A549 (cell line): ENCODE results near the gene CDT1. TPM values are rescaled to one million over a fixed set of nuclear protein-coding genes. Genes with fewer than 3 reads are reported as not detected.
"Not testable (repeated sequence)": the region's sequence is repeated elsewhere in the genome, so short reads cannot be mapped to it uniquely, and the experiment has no call there.

ENCODE experiments used
- ATAC-seq, 2 experiments: fragments of 200-7000 bp in 1 of 2; fragments of >200 bp in 1 of 2; cut with Nextera tagmentation in 1 of 2; cut with Tn5 transposase in 1 of 2; 3 replicates each; pipeline versions ENCODE4 v1.8.0 to v1.9.1; 2018 to 2020; ENCODE audit warnings: mild to moderate bottlenecking in 1 of 2, moderate library complexity in 1 of 2
- CTCF ChIA-PET: fragments of 300-600 bp; sonication (Branson Sonifier 250); formaldehyde crosslinking; extraction: SDS; loops from one replicate; lab custom pipeline; 2021; ENCODE audit warnings: antibody characterized with exemption, inconsistent platforms; lab: Yijun Ruan, JAX
- POLR2A ChIA-PET: fragments of 350-600 bp; formaldehyde crosslinking; extraction: SDS; loops from one replicate; lab custom pipeline; 2021; ENCODE audit warnings: antibody characterized with exemption, inconsistent platforms; lab: Yijun Ruan, JAX
- DNase-seq, 2 experiments: peaks; one replicate each; pipeline versions ENCODE4 v3.0.0 to v3.0.0-alpha.2; 2011 to 2016; ENCODE audit warnings: low read depth in 1 of 2, low spot score in 1 of 2
- FAIRE-seq: peaks from 2 replicates; lab custom pipeline; 2011; peaks lifted over from hg19 to GRCh38; lab: Jason Lieb, UNC
- H3K27ac ChIP-seq, 2 experiments: fragments of >200 bp; sonication (Bioruptor Twin); formaldehyde crosslinking; 3 replicates each; pipeline ENCODE4 v1.5.1; 2016 to 2017
- H3K4me1 ChIP-seq: fragments of >200 bp; sonication (Bioruptor Twin); formaldehyde crosslinking; 3 replicates; pipeline ENCODE4 v1.6.1; 2016
- H3K4me2 ChIP-seq: fragments of >200 bp; sonication (Bioruptor Twin); formaldehyde crosslinking; 3 replicates; pipeline ENCODE4 v1.6.1; 2016
- H3K4me3 ChIP-seq: fragments of >200 bp; sonication (Bioruptor Twin); formaldehyde crosslinking; 3 replicates; pipeline ENCODE4 v1.5.1; 2016
- H3K9me3 ChIP-seq: fragments of >200 bp; sonication (Bioruptor Twin); formaldehyde crosslinking; 3 replicates; pipeline ENCODE4 v1.6.1; 2016
- BHLHE40 ChIP-seq: IDR thresholded peaks from 2 replicates; pipeline ENCODE4 v1.6.1; 2012; ENCODE audit warnings: low read depth, low read length, inconsistent platforms
- CHD2 ChIP-seq: fragments of 150-350 bp; IDR thresholded peaks from 2 replicates; pipeline ENCODE4 v1.6.1; 2014; ENCODE audit warnings: low read length; ENCODE audit not compliant: partially characterized antibody
- CHD4 ChIP-seq: fragments of 200-600 bp; sonication (generic); IDR thresholded peaks from 2 replicates; pipeline ENCODE4 v1.6.1; 2016; ENCODE audit warnings: antibody characterized with exemption, mild to moderate bottlenecking, borderline replicate concordance
- EHF ChIP-seq: fragments of 250-450 bp; sonication (Bioruptor Pico); IDR thresholded peaks from 2 replicates; pipeline ENCODE4 v1.5.0; 2020; ENCODE audit warnings: mild to moderate bottlenecking
- EHMT2 ChIP-seq: fragments of 200-600 bp; sonication (generic); IDR thresholded peaks from 2 replicates; pipeline ENCODE4 v1.6.1; 2016; ENCODE audit warnings: antibody characterized with exemption, low read depth, mild to moderate bottlenecking, moderate library complexity
- ESRRA ChIP-seq: fragments of 150-350 bp; IDR thresholded peaks from 2 replicates; pipeline ENCODE4 v1.6.1; 2014; ENCODE audit warnings: mild to moderate bottlenecking, low read length, borderline replicate concordance
- HOXB13 ChIP-seq: fragments of 250-450 bp; sonication (Bioruptor Pico); IDR thresholded peaks from 2 replicates; pipeline ENCODE4 v1.5.0; 2020; ENCODE audit warnings: low read depth, mild to moderate bottlenecking, moderate library complexity
- NPAS2 ChIP-seq: fragments of 250-450 bp; sonication (Bioruptor Pico); IDR thresholded peaks from 2 replicates; pipeline ENCODE4 v1.8.0; 2022; ENCODE audit warnings: mild to moderate bottlenecking, moderate library complexity, borderline replicate concordance
- NR3C1 ChIP-seq: fragments of >200 bp; sonication (Bioruptor Twin); formaldehyde crosslinking; IDR thresholded peaks from 3 replicates; pipeline ENCODE4 v1.6.1; 2017
- PBX3 ChIP-seq: IDR thresholded peaks from 2 replicates; pipeline ENCODE4 v1.6.1; 2012
- PHF8 ChIP-seq: fragments of 200-600 bp; sonication (generic); IDR thresholded peaks from 2 replicates; pipeline ENCODE4 v1.6.1; 2016; ENCODE audit warnings: low read depth, mild to moderate bottlenecking, antibody characterized with exemption, moderate library complexity, borderline replicate concordance
- POLR2A ChIP-seq: IDR thresholded peaks from 2 replicates; pipeline ENCODE4 v1.6.1; 2012; ENCODE audit warnings: mild to moderate bottlenecking, low read length
- POLR2AphosphoS2 ChIP-seq: conservative IDR thresholded peaks from 2 replicates; pipeline ENCODE4 v1.6.1; 2012; ENCODE audit warnings: low read length, improper control_type of control experiment, inconsistent platforms
- RCOR1 ChIP-seq: fragments of 150-350 bp; IDR thresholded peaks from 2 replicates; pipeline ENCODE4 v1.6.1; 2014; ENCODE audit warnings: antibody characterized with exemption, low read length, low read depth
- RNF2 ChIP-seq: fragments of 200-600 bp; sonication (generic); IDR thresholded peaks from 2 replicates; pipeline ENCODE4 v1.6.1; 2016; ENCODE audit warnings: low read depth, mild to moderate bottlenecking, antibody characterized with exemption, moderate library complexity, borderline replicate concordance
- SREBF2 ChIP-seq: fragments of 450-650 bp; IDR thresholded peaks from 2 replicates; pipeline ENCODE4 v1.6.1; 2014; ENCODE audit warnings: mild to moderate bottlenecking, moderate library complexity
- ZFP36 ChIP-seq: fragments of 450-650 bp; IDR thresholded peaks from 2 replicates; pipeline ENCODE4 v1.6.1; 2014; ENCODE audit warnings: borderline replicate concordance; ENCODE audit not compliant: partially characterized antibody
- WGBS: methylation state at CpG from one replicate; pipeline ENCODE4 v1.1.6; 2017; ENCODE audit errors: missing lambda C conversion rate; 5-methylcytosine and 5-hydroxymethylcytosine counted together
- polyA plus RNA-seq, 4 experiments: library from polyadenylated mRNA; depleted of rRNA in 3 of 4; stranded (reverse); fragments of >200 nt; fragmentation: RNase III in 1 of 4; extraction: RNeasy Plus Mini Kit Qiagen cat#74134 plus additional on column Dnase treatment in 1 of 4; gene quantifications; 2 replicates in 3 of 4; 3 replicates in 1 of 4; pipeline ENCODE4 v1.2.3, GENCODE V29; 2011 to 2017
- TF ChIP-seq, protein P1 (sequence below): fragments of 200-600 bp; sonication (generic); IDR thresholded peaks from 2 replicates; pipeline ENCODE4 v1.6.1; 2016; ENCODE audit warnings: antibody characterized with exemption, mild to moderate bottlenecking, moderate library complexity
- TF ChIP-seq, protein P2 (sequence below): fragments of >200 bp; sonication (Bioruptor Twin); formaldehyde crosslinking; IDR thresholded peaks from 3 replicates; pipeline ENCODE4 v1.5.1; 2016

The CDT1 gene
- polyA plus RNA-seq, 2 of the 4 experiments (the other 2 are of a cell fraction): 3.8 to 16.0 TPM

- ChIA-PET CTCF (interaction anchor here (1.0 to 2.2 kb wide), 3 partner anchors 9 to 346 kb away, joined by 3 to 17 read pairs (median 3); partner anchors contain the start of gene APRT), POLR2A (interaction anchor here (1.0 to 1.2 kb wide), 2 partner anchors 9 to 10 kb away, joined by 3 to 4 read pairs; partner anchors contain the start of gene APRT)
- no peaks in the 10 kb centered on the region for H3K9me3 ChIP-seq
- FAIRE-seq (no peak), ATAC-seq (no peak), DNase-seq (no peak)
- TF ChIP-seq SREBF2 (no peak), NR3C1 (no peak), RNF2 (no peak)
- no peak overlapping the region for H3K4me3 ChIP-seq
- H3K4me2 ChIP-seq: no peak overlapping the region
- no peaks in the 10 kb centered on the region for H3K4me1 ChIP-seq
- 88% methylated on average over 17 of the region's 22 CpGs for WGBS
- H3K27ac ChIP-seq: no peak overlapping the region
Observed at GRCh38 chr16:88821168-88821850, 17.7 kb downstream of the CDT1 start.

DNA sequence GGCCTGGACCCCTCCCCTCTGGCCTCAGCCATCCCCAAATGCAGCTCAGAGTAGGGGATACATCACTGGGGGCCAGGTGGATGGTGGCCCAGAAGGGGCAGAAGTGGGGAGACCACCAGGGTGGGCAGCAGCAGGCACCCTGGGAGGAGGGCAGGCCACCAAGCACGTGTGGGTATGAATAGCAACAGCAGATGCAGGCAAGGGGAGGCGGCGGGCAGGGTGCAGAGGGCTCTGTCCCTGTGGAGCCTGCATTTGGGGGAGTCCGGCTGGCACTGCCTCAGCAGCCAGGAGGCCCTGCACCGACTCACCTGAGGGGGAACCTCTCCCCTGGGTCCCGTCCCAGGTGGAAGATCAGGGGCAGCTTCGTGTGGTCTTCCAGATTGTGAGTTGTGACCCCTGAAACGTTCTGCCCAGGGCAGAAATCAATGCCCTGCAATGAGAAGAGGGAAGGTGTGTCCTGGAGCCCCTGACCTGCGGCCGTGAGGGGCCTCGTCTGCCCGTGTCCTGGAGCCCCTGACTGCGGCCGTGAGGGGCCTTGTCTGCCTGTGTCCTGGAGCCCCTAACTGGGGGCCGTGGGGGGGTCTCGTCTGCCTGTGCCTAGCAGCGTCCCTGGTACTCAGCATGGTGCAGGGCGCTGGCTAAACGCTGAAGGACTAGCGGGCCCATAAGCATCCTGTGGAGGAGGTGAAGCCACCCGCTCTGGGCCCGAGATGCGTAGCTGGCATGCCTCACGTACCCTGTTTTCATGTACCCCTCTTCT, 18.9 kb downstream of the CDT1 start:
- Histone ChIP-seq H3K9me3 (no peaks in the 10 kb centered on the region), H3K4me2 (no peak overlapping the region), H3K4me3 (no peak overlapping the region)
- POLR2A ChIA-PET: interaction anchor here (1.2 kb wide), 1 partner anchor 11 kb away, joined by 4 read pairs; the partner anchor contains the start of gene APRT
- TF ChIP-seq ZFP36: no peak
- TF ChIP-seq, all 56 proteins: peak for 0
- H3K27ac ChIP-seq: no peak overlapping the region
- ATAC-seq (no peak), FAIRE-seq (no peak), DNase-seq (no peak)
- CTCF ChIA-PET: interaction anchor here (0.6 to 2.2 kb wide), 4 partner anchors 8 to 85 kb away, joined by 3 to 17 read pairs (median 4); partner anchors contain the start of genes APRT, GALNS and TRAPPC2L
- WGBS: 93% methylated on average over 18 of the region's 24 CpGs
- H3K4me1 ChIP-seq: no peaks in the 10 kb centered on the region

- 93% methylated on average over 23 of the region's 31 CpGs for WGBS
- POLR2A ChIA-PET, FAIRE-seq, H3K4me2 ChIP-seq, H3K4me1 ChIP-seq, H3K9me3 ChIP-seq, H3K27ac ChIP-seq, DNase-seq, H3K4me3 ChIP-seq, CTCF ChIA-PET, ATAC-seq: not testable (repeated sequence)
Observed at GRCh38 chr16:88823646-88824045, 20.1 kb downstream of the CDT1 start.

DNA sequence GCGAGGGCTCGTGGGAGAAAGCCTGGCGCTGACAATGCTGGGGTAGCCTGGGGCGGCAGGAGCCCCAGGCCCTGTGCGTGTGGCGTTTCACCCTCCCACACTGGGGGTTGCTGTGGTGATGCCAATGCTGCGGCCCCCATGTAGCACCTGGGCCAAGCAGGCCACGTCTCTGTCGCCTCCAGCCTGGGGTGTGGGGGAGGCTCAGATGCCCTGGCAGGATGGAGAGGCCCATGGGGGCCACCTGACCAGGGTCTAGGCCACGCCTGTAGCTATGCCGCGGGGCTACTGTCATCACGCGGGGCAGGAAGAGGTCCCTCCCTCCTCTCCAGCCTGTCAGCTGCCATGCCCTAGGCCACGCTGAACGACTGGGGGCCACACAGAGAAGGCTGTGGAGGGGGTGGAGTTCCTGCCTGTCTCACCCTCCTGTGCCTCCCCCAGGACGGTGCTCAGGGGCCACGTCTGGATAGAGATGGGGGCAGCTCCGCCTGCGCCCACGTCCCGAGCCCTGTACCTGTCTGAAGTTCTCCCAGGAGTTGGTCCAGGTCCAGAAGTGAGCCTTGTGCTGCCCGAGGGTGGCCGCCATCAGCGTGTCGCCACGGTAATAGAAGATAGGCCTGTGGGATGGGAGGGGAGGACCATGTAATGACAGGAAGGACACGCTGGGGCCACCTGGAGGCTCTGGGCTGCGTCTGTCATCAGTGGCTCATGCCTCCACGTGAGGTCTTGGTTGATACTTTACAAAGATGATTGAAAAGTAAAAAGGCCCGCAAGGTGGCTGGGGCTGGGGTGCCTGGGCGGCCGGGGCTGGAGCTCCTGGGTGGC, 20.9 kb downstream of the CDT1 start:
- 91% methylated on average over 28 of the region's 33 CpGs for WGBS
- no peak overlapping the region for H3K27ac ChIP-seq
- H3K4me2 ChIP-seq: no peak overlapping the region
- CTCF ChIA-PET: no interaction called here
- no peaks in the 10 kb centered on the region for H3K9me3 ChIP-seq
- no peak overlapping the region for H3K4me3 ChIP-seq
- no peaks in the 10 kb centered on the region for H3K4me1 ChIP-seq
- no peak for DNase-seq
- no peak for ATAC-seq
- POLR2A ChIA-PET: no interaction called here
- no peak for FAIRE-seq
- TF ChIP-seq RCOR1: no peak
- TF ChIP-seq PBX3: no peak
- no peak for TF ChIP-seq CHD2
- TF ChIP-seq CHD4: no peak
- no peak for TF ChIP-seq ESRRA
- TF ChIP-seq, protein P1, sequence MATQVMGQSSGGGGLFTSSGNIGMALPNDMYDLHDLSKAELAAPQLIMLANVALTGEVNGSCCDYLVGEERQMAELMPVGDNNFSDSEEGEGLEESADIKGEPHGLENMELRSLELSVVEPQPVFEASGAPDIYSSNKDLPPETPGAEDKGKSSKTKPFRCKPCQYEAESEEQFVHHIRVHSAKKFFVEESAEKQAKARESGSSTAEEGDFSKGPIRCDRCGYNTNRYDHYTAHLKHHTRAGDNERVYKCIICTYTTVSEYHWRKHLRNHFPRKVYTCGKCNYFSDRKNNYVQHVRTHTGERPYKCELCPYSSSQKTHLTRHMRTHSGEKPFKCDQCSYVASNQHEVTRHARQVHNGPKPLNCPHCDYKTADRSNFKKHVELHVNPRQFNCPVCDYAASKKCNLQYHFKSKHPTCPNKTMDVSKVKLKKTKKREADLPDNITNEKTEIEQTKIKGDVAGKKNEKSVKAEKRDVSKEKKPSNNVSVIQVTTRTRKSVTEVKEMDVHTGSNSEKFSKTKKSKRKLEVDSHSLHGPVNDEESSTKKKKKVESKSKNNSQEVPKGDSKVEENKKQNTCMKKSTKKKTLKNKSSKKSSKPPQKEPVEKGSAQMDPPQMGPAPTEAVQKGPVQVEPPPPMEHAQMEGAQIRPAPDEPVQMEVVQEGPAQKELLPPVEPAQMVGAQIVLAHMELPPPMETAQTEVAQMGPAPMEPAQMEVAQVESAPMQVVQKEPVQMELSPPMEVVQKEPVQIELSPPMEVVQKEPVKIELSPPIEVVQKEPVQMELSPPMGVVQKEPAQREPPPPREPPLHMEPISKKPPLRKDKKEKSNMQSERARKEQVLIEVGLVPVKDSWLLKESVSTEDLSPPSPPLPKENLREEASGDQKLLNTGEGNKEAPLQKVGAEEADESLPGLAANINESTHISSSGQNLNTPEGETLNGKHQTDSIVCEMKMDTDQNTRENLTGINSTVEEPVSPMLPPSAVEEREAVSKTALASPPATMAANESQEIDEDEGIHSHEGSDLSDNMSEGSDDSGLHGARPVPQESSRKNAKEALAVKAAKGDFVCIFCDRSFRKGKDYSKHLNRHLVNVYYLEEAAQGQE: no peak
- no peak for TF ChIP-seq SREBF2
- no peak for TF ChIP-seq HOXB13 (CRISPR knock-in tag)
- TF ChIP-seq, protein P2, sequence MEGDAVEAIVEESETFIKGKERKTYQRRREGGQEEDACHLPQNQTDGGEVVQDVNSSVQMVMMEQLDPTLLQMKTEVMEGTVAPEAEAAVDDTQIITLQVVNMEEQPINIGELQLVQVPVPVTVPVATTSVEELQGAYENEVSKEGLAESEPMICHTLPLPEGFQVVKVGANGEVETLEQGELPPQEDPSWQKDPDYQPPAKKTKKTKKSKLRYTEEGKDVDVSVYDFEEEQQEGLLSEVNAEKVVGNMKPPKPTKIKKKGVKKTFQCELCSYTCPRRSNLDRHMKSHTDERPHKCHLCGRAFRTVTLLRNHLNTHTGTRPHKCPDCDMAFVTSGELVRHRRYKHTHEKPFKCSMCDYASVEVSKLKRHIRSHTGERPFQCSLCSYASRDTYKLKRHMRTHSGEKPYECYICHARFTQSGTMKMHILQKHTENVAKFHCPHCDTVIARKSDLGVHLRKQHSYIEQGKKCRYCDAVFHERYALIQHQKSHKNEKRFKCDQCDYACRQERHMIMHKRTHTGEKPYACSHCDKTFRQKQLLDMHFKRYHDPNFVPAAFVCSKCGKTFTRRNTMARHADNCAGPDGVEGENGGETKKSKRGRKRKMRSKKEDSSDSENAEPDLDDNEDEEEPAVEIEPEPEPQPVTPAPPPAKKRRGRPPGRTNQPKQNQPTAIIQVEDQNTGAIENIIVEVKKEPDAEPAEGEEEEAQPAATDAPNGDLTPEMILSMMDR: no peak
- TF ChIP-seq POLR2AphosphoS2: no peak
- no peak for TF ChIP-seq EHMT2
- no peak for TF ChIP-seq POLR2A
- TF ChIP-seq NPAS2 (CRISPR knock-in tag): no peak
- TF ChIP-seq BHLHE40: no peak
- no peak for TF ChIP-seq PHF8
- no peak for TF ChIP-seq EHF (CRISPR knock-in tag)
